Psoas muscle (tissue), 8 donors: ENCODE data around the gene CYB5R3. TPM values are rescaled to one million over a fixed set of nuclear protein-coding genes. Genes with fewer than 3 reads are reported as not detected.
"Not testable (repeated sequence)": the region's sequence is repeated elsewhere in the genome, so short reads cannot be mapped to it uniquely, and the experiment has no call there.

ENCODE experiments used
- ATAC-seq, 4 donors: fragments of 200-7000 bp; cut with Tn5 transposase; one replicate each; pipeline ENCODE4 v1.9.1; 2020; ENCODE audit warnings: moderate library complexity in 3 of 4, mild to moderate bottlenecking in 2 of 4
- DNase-seq, 2 donors: peaks; one replicate each; pipeline ENCODE4 v3.0.0-alpha.2; 2020
- H3K27ac ChIP-seq: fragments of 200-600 bp; one replicate; pipeline ENCODE4 v1.8.0; 2022
- H3K27me3 ChIP-seq, 3 donors: fragments of 200-600 bp in 1 of 3; one replicate each; pipeline versions ENCODE4 v1.6.1 to v1.8.0; 2013 to 2022; ENCODE audit warnings: low read length in 2 of 3, mild to moderate bottlenecking in 2 of 3, moderate library complexity in 1 of 3; ENCODE audit not compliant: insufficient read depth in 3 of 3
- H3K36me3 ChIP-seq, 2 donors: fragments of 200-600 bp in 1 of 2; one replicate each; pipeline versions ENCODE4 v1.6.1 to v1.8.0; 2013 to 2022; ENCODE audit warnings: low read depth in 1 of 2, mild to moderate bottlenecking in 1 of 2, moderate library complexity in 1 of 2; ENCODE audit not compliant: insufficient read depth in 1 of 2
- H3K4me1 ChIP-seq: fragments of 200-600 bp; one replicate; pipeline ENCODE4 v1.8.0; 2022
- H3K4me3 ChIP-seq: fragments of 200-600 bp; one replicate; pipeline ENCODE4 v1.8.0; 2022; ENCODE audit warnings: mild to moderate bottlenecking
- H3K9me3 ChIP-seq: fragments of 200-600 bp; one replicate; pipeline ENCODE4 v1.8.0; 2022
- CTCF ChIP-seq: fragments of 200-600 bp; IDR thresholded peaks from one replicate; pipeline ENCODE4 v1.8.0; 2022; ENCODE audit warnings: antibody characterized with exemption
- WGBS, 3 donors: extraction: QIAGEN DNeasy Blood & Tissue Kit; methylation state at CpG; one replicate each; pipeline versions ENCODE4 v1.1.6 to v1.1.7; 2013; 5-methylcytosine and 5-hydroxymethylcytosine counted together
- intact Hi-C, 2 donors: fragments of 100-400 bp; cut with DNase I; formaldehyde crosslinking; loops; one replicate each; pipeline versions ENCODE4 v1.11.0 to v1.14.2; 2022
- polyA plus RNA-seq, 3 donors: library from polyadenylated mRNA; stranded (reverse); fragments of 200-250 nt; gene quantifications; one replicate each; pipeline ENCODE4 v1.2.3, GENCODE V29; 2013
- total RNA-seq, 4 donors: library from RNA; stranded (reverse); fragmentation: NEBNext Ultra II Directional in 2 of 4; extraction: Animal tissue kit (Norgen Biotek cat#: 25700) in 2 of 4; gene quantifications; one replicate each; pipeline versions ENCODE4 v1.2.1 to v1.2.4, GENCODE V29; 2021 to 2023
- donor health status: healthy with polysubstance abuse.
- donor health status: DM: no; HTN: no; CAD: no; lungs with moderate emphysema.
- donor health status: Bipolar disorder and iron deficiency.
- donor health status: healthy.
- donor health status: DM: yes; HTN: yes; CAD: no.
- donor health status: DM: no; HTN: no; CAD: no.
- donor health status: DM: no; HTN: no; CAD: no.
- donor health status: DM: yes; HTN: yes; CAD: no.

Gene CYB5R3
- total and polyA plus RNA-seq, 7 donors = 120 to 230 (median 172) TPM

DNA sequence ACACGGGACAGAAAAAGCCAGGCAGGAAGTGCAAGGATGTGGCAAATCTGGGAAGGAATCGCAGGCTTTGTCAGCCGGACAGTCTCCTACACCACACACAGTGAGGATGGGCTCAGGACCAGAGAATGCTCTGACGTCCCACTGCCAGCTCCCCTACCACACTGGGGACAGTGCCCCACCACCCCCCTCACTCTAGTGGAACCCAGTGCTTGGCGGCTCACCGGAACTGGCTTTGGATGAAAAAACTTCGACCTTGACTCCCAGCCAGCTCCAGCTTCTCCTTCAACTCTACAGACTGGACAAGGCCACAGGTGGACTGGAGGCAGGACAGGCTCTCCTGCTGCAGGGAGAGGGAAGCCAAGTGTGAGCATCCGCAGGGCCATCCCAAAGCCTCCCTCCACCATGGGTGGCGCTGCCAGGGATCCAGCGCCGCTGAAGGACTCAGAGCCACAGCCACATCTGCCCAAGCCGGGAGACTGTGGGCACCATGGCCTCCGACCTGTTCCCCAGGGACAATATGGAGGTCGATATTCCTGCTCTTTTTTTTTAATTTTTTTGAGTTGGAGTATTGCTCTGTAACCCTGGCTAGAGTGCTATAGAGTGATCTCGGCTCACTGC is 71.5 kb downstream of the CYB5R3 start:
- H3K27ac ChIP-seq = no peak overlapping the region
- H3K4me3 ChIP-seq = no peak overlapping the region
- peaks cover 4% of the 10 kb centered on the region for H3K4me1 ChIP-seq
- no peaks in the 10 kb centered on the region for H3K9me3 ChIP-seq
- H3K27me3 ChIP-seq = no peaks in the 10 kb centered on the region
- ATAC-seq (no peak), DNase-seq (no peak)
- H3K36me3 ChIP-seq = peaks cover 0 to 51% of the 10 kb centered on the region in 2 donors
- no peak for TF ChIP-seq CTCF
- intact Hi-C loops = no loop called here
- 75 to 87% (median 80%) methylated on average over 15 of the region's 15 CpGs for WGBS, 3 donors

- H3K27me3 ChIP-seq, H3K4me1 ChIP-seq, H3K4me3 ChIP-seq, DNase-seq, H3K9me3 ChIP-seq, ATAC-seq, H3K27ac ChIP-seq, intact Hi-C loops: not testable (repeated sequence)
- 58 to 76% (median 63%) methylated on average over 8 of the region's 9 CpGs for WGBS, 3 donors
- H3K36me3 ChIP-seq = peaks cover 0 to 56% of the 10 kb centered on the region in 2 donors
Measured at GRCh38 chr22:42577141-42577540, 72.1 kb downstream of the CYB5R3 start.

DNA sequence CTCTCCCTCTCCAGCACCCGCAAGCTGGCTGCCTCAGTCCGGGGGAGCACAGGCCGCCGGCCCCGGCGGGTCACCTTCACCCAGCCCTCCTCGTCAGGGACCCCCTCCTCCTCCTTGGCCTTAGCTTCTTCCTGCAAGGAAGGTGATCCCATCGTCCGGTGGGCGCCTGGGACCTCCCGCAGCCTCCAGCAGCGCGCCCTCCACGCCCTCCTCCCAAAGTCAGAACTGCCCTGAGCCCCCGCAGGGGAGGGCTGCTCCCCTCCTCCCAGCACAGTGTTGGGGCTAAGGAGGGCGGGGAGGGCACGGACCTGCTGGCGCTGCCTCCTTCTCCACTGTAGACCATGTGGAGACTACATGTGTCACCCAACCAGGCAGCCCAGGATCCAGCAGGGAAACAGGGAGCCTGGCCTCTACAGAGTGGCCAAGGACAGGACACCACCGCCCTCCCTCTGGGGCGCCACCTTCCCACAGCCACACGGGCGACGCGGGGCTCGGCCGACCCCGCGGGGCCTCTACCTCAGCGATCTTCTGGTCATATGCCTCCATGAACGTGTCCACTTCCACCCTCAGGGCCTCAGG is 73.1 kb downstream of the CYB5R3 start:
- H3K4me3 ChIP-seq, H3K27me3 ChIP-seq, H3K4me1 ChIP-seq, H3K27ac ChIP-seq, intact Hi-C loops, DNase-seq, H3K9me3 ChIP-seq: not testable (repeated sequence)
- WGBS, 3 donors = 87 to 95% (median 88%) methylated on average over 21 to 26 of the region's 30 CpGs
- peaks cover 0 to 66% of the 10 kb centered on the region in 2 donors for H3K36me3 ChIP-seq
- peak in 1 of 4 donors; percentile 9 for ATAC-seq

DNA sequence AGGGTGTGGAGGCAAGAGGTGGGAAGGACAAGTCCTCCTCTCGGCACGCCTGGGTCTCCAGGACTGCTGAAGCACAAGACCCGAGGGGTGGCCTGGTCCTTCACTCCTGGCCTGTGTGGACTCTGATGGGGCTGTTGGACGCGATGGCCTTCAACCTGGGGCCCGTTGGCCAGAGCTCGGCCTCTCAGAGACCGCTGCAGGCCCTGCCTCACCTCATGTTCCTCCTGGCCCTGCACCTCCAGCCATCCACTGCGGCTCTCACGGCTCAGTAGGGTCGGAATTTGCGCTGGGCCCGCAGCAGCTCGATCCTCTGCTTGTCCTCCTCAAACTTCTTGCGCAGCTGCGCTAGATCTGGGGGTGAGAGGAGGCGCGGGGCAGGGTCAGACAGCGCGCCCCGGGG is 74.7 kb downstream of the CYB5R3 start:
- intact Hi-C loops, H3K9me3 ChIP-seq, H3K27ac ChIP-seq, ATAC-seq, H3K4me1 ChIP-seq, DNase-seq, H3K4me3 ChIP-seq, H3K27me3 ChIP-seq: not testable (repeated sequence)
- H3K36me3 ChIP-seq = peaks cover 0 to 71% of the 10 kb centered on the region in 2 donors
- WGBS, 3 donors = 88 to 94% (median 91%) methylated on average over 16 to 17 of the region's 21 CpGs

GRCh38 chr22:42574046-42574445 is 75.1 kb downstream of the CYB5R3 start:
- WGBS, 3 donors = 92 to 100% methylated on average over 1 of the region's 1 CpG; no CpG with 5 or more reads in 1 of the 3 donors
- H3K4me3 ChIP-seq, H3K27ac ChIP-seq, intact Hi-C loops, DNase-seq, H3K27me3 ChIP-seq, H3K9me3 ChIP-seq, H3K4me1 ChIP-seq: not testable (repeated sequence)
- H3K36me3 ChIP-seq = peaks cover 0 to 68% of the 10 kb centered on the region in 2 donors
- peak in 2 of 4 donors; percentile 3 to 12 for ATAC-seq

DNA sequence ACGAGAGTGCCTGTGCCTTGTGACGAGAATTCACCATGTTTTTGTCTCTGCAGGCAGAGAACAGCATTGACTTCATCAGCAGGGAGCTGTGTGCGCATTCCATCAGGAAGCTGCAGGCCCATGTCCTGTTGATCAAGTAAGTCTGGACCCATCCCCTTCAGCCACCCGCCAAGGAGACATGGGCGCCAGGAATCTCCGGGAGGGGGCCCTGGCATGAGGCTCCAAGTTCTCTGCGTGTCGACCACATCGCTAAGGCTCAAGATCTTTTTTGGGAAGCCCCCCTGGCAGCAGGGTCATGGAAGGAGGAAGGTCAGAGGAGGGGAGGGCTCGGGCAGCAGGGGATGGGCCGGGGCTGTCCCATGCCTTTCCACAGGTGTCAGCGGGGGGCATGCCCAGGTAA is 78.1 kb downstream of the CYB5R3 start:
- H3K27ac ChIP-seq, DNase-seq, H3K27me3 ChIP-seq, intact Hi-C loops, H3K4me3 ChIP-seq, H3K9me3 ChIP-seq, H3K4me1 ChIP-seq, ATAC-seq: not testable (repeated sequence)
- WGBS, 3 donors = 86 to 91% (median 87%) methylated on average over 9 to 12 of the region's 12 CpGs
- H3K36me3 ChIP-seq = peaks cover 0 to 45% of the 10 kb centered on the region in 2 donors

DNA sequence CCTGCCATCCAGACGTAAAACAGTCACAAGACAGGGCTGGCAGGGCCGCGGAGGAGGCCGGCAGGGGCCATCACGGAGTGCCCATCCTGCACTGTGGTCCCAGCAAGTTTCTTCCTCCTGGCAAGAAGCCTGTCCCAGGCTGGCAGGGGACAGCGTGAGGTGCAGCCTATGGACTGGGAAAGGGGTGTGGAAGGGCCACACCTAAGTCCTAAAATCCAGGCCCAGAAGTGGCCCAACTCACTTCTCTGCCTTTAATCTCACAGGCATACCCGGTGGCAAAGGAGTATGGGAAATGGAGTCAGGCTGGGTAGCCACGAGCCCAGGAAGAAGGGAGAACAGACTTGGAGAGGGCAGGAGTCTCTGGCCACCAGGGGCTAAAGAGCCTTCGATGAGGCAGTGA is 78.6 kb downstream of the CYB5R3 start:
- H3K4me1 ChIP-seq, intact Hi-C loops, DNase-seq, H3K9me3 ChIP-seq, ATAC-seq, H3K27ac ChIP-seq, H3K27me3 ChIP-seq, H3K4me3 ChIP-seq: not testable (repeated sequence)
- WGBS, 3 donors = 81 to 94% (median 83%) methylated on average over 8 to 9 of the region's 9 CpGs
- peaks cover 0 to 43% of the 10 kb centered on the region in 2 donors for H3K36me3 ChIP-seq

DNA sequence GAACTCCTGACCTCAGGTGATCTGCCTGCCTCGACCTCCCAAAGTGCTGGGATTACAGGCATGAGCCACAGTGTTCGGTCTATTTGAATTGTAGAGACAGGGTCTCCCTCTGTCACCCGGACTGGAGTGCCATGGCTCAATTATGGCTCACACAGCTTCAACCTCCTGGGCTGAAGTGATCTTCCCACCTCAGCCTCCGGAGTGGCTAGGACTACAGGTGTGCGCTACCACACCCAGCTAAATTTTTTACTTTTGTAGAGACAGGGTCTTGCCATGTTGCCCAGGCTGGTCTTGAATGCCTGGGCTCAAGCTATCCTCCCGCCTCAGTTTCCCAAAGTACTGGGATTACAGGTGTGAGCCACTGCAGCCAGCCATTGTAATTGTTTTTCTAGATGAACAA is 81.2 kb downstream of the CYB5R3 start:
- WGBS, 3 donors = 71 to 83% (median 72%) methylated on average over 5 of the region's 6 CpGs
- ATAC-seq, H3K27me3 ChIP-seq, H3K27ac ChIP-seq, DNase-seq, H3K9me3 ChIP-seq, H3K4me1 ChIP-seq, intact Hi-C loops, H3K4me3 ChIP-seq: not testable (repeated sequence)
- H3K36me3 ChIP-seq = peaks cover 0 to 29% of the 10 kb centered on the region in 2 donors
